Measurements from ENCODE around the gene FCRL2.
"Not testable (repeated sequence)": the region's sequence is repeated elsewhere in the genome, so short reads cannot be mapped to it uniquely, and the experiment has no call there.

Gene FCRL2

DNA sequence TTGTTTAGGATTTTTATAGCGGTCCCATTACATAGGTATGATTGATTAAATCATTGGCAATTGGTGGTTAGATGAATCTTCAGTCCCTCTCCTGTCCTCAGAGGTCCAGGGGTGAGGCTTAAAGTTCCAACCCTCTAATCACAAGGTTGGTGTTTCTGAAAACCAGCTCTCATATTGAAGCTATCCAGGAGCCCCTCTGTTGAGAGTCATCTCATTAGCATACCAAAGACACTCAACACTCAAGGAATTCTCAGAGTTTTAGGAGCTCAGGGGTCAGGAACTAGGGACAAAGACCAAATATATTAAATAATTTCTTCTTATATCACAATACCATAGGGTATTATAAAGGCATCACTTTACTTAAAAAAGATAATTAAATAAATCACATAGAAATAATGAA is 23.3 kb downstream of the FCRL2 start:
- TF ChIP-seq, protein P1, sequence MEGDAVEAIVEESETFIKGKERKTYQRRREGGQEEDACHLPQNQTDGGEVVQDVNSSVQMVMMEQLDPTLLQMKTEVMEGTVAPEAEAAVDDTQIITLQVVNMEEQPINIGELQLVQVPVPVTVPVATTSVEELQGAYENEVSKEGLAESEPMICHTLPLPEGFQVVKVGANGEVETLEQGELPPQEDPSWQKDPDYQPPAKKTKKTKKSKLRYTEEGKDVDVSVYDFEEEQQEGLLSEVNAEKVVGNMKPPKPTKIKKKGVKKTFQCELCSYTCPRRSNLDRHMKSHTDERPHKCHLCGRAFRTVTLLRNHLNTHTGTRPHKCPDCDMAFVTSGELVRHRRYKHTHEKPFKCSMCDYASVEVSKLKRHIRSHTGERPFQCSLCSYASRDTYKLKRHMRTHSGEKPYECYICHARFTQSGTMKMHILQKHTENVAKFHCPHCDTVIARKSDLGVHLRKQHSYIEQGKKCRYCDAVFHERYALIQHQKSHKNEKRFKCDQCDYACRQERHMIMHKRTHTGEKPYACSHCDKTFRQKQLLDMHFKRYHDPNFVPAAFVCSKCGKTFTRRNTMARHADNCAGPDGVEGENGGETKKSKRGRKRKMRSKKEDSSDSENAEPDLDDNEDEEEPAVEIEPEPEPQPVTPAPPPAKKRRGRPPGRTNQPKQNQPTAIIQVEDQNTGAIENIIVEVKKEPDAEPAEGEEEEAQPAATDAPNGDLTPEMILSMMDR (IDR thresholded peaks at IDR 0.05; ENCODE audit: low read depth, low read length), result no peak
- no peak overlapping the region for H3K4me3 ChIP-seq (ENCODE audit: low read depth, low read length)

DNA sequence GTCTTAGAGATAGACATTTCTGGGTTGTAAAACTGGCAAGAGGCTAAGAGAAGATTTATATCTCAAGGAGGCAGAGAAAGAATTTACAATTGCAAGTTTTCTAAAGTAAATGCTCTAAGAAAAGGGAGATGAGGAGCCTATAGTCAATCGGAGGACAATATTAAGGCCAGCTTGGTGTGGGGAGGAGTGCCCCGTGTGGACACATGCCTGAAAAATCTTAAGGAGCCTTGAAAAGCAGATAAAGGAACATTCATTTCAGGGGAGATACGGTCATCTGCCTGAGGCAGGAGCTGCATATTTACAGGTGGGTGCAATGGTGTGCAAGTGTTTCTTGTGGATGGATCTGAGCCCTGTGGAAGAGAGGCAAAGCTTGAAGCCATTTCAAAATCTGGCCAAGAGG is 25.6 kb downstream of the FCRL2 start:
- TF ChIP-seq, protein P1 (IDR thresholded peaks at IDR 0.05; ENCODE audit: low read depth, low read length), result no peak
- no peak overlapping the region for H3K4me3 ChIP-seq (ENCODE audit: low read depth, low read length)

DNA sequence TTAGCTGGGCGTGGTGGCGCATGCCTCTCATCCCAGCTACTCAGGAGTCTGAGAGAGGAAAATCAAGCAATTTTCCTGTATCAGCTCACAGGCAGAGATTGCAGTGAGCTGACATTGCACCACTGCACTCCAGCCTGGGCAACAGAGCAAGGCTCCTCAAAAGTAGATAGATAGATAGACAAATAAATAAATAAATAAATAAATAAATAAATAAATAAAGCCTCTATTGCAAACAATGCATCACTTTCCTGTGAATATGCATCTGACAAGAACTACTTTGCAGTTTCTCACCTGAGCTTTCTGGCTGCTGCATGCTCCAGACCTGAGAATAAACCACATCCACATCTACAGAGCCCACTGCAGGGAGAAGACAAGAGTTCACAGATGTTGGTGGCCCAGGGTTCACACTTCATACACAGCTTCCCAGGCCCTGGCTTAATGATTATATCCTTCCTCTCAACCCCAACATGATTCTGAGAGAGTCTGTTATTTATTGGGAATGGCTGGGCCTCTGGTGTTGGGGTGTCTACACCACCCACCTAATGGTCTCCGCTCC is 28.6 kb downstream of the FCRL2 start:
- H3K4me3 ChIP-seq (ENCODE audit: low read depth, low read length), result no peak overlapping the region
- TF ChIP-seq, protein P1 (IDR thresholded peaks at IDR 0.05; ENCODE audit: low read depth, low read length), result no peak

DNA sequence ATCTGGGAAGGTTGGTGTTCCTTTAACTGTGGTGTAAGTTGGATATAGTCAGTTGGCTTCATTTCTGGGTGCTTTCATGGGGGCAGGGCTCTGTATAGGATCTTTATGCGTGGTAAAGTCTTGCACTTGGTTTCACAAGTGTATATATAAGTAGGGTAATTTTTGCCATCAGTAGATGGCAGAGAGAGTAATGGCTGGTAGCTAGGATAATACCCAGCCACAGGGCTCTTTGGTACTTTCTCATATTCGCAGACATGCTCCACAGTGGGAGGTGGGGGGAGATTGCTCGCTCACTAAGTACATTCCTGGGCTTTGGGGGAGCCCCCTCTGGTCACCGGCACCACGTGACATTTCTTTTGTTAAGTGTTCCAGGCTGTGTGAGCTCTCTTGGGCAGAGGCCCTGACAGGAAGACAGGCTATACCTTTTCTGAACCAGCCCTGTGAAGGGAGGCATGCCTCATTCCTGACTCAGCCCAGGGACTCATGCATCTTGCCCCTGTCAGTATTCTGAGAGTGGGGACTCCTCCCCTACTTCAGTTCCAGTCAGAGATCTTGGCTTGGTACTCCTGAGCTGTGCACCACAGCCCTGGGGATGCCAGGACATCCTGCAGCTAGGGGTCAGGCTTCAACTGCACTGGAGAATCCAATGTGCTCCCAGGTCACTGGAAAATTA is 37.6 kb downstream of the FCRL2 start:
- no peak overlapping the region for H3K4me3 ChIP-seq (ENCODE audit: low read depth, low read length)
- TF ChIP-seq, protein P1 (IDR thresholded peaks at IDR 0.05; ENCODE audit: low read depth, low read length), result no peak

DNA sequence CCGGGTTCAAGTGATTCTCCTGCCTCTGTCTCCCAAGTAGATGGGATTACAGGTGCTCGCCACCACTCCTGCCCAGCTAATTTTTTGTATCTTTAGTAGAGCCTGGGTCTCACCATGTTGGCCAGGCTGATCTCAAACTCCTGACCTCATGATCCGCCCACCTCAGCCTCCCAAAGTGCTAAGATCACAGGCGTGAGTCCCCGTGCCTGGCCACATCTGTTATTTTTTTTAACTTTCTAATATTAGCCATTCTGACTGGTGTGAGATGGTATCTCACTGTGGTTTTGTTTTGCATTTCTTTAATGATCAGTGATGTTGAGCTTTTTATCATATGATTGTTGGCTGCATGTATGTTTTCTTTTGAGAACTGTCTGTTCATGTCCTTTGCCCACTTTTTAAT is 40.9 kb downstream of the FCRL2 start:
- H3K4me3 ChIP-seq (ENCODE audit: low read depth, low read length), result not testable (repeated sequence)

DNA sequence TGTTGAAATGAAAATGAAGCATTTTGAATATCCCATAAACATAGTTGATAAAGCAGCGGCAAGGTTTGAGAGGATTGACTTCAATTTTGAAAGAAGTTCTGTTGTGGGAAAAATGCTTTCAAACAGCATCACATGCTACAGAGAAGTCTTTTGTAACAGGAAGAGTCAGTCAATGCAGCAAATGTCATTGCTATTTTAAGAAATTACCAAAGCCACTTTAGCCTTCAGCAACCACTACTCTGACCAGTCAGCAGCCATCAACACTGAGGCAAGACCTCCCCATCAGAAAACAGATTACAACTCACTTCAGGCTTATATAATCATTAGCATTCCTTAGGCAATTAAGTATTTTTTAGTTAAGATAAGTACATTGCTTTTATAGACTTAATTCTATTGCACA is 42.6 kb downstream of the FCRL2 start:
- no peak overlapping the region for H3K4me3 ChIP-seq (ENCODE audit: low read depth, low read length)
- TF ChIP-seq, protein P1 (IDR thresholded peaks at IDR 0.05; ENCODE audit: low read depth, low read length), result no peak

DNA sequence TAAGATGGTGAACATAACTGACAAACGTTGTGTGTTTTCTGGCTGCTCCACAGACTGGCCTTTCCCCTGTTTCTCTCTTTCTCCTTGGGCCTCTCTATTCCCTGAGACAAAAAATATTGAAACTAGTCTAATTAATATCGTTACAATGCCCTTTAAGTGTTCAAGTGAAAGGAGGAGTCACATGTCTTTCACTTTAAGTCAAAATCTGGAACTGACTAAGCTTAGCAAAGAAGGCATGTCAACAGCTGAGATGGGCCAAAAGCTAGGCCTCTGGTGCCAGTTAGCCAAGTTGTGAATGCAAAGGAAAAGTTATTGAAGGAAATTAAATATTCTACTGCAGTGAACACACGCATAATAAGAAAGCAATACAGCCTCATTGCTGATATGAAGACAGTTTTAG is 44.2 kb downstream of the FCRL2 start:
- TF ChIP-seq, protein P1 (IDR thresholded peaks at IDR 0.05; ENCODE audit: low read depth, low read length), result no peak
- H3K4me3 ChIP-seq (ENCODE audit: low read depth, low read length), result no peak overlapping the region

DNA sequence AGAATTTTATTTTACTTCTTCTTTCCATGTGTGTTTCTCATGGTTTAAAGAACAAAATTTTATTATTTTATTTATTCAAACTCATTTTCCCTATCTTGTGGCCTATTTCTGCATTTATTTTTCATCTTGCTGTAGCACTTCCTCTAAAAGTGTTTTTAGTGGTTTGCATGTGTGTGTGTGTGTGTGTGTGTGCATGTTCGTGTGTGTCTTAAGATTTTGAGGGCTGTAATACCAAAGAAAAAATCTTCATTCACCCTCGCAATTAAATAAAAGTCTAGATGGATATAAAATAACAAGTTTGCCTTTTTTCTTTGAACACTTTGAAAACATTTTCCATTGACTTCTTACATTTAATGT is 51.7 kb downstream of the FCRL2 start:
- TF ChIP-seq, protein P1 (IDR thresholded peaks at IDR 0.05; ENCODE audit: low read depth, low read length), result no peak

More for the DNA sequence above, 51.7 kb downstream of the FCRL2 start:
- H3K4me3 ChIP-seq (ENCODE audit: low read depth, low read length), result no peak overlapping the region
